GM12878 (cell line): ENCODE results near the gene AMH. TPM values are rescaled to one million over a fixed set of nuclear protein-coding genes. Genes with fewer than 3 reads are reported as not detected.

Experiments
- ATAC-seq: fragments of 200-7000 bp; cut with Tn5 transposase; 3 replicates; pipeline ENCODE4 v1.9.1; 2020; ENCODE audit warnings: mild to moderate bottlenecking, moderate library complexity
- BruUV-seq: library from RNA; stranded (reverse); fragments of 400-500 nt; replicated peaks from 2 replicates; lab custom pipeline; 2021; lab: Mats Ljungman, UMichigan
- CTCF ChIA-PET: fragments of 300-600 bp; sonication (Branson Sonifier 250); formaldehyde crosslinking; extraction: SDS; loops from one replicate; lab custom pipeline; 2021; ENCODE audit warnings: inconsistent platforms; lab: Yijun Ruan, JAX
- POLR2A ChIA-PET: fragments of 350-600 bp; formaldehyde crosslinking; extraction: SDS; loops from one replicate; lab custom pipeline; 2021; ENCODE audit warnings: inconsistent platforms; lab: Charles Lee
- RAD21 ChIA-PET: fragments of 300-600 bp; sonication (Branson Sonifier 250); formaldehyde crosslinking; loops from one replicate; lab custom pipeline; 2023; ENCODE audit warnings: antibody characterized with exemption; ENCODE audit not compliant: unreplicated experiment; lab: Charles Lee
- SMC1A ChIA-PET: fragments of 300-600 bp; sonication (Branson Sonifier 250); formaldehyde crosslinking; loops from one replicate; lab custom pipeline; 2023; ENCODE audit not compliant: unreplicated experiment, uncharacterized antibody; lab: Charles Lee
- DNase-seq: peaks from one replicate; pipeline ENCODE4 v3.0.0-alpha.2; 2011; ENCODE audit warnings: low read depth, low spot score
- FAIRE-seq: peaks from 3 replicates; lab custom pipeline; 2011; peaks lifted over from hg19 to GRCh38; lab: Jason Lieb, UNC
- H2AFZ ChIP-seq: 2 replicates; pipeline ENCODE4 v1.6.0; 2011; ENCODE audit warnings: low read depth, low read length, control low read depth; ENCODE audit not compliant: control insufficient read depth
- H3K27ac ChIP-seq: 2 replicates; pipeline ENCODE4 v1.5.1; 2011; ENCODE audit warnings: control low read depth; ENCODE audit not compliant: control insufficient read depth, insufficient read depth
- H3K27me3 ChIP-seq, 2 experiments: replicated peaks in 1 of 2; 2 replicates each; pipeline versions ENCODE4 v1.6.0 to v1.6.1; 2011; ENCODE audit warnings: low read length in 1 of 2; ENCODE audit not compliant: control insufficient read depth in 2 of 2, insufficient read depth in 2 of 2
- H3K36me3 ChIP-seq, 2 experiments: 2 replicates each; pipeline ENCODE4 v1.5.1; 2011; ENCODE audit warnings: low read length in 1 of 2; ENCODE audit not compliant: control insufficient read depth in 2 of 2, insufficient read depth in 2 of 2
- H3K4me1 ChIP-seq: 2 replicates; pipeline ENCODE4 v1.6.1; 2011; ENCODE audit warnings: mild to moderate bottlenecking, low read length, moderate library complexity, mixed read lengths; ENCODE audit not compliant: control insufficient read depth, insufficient read depth
- H3K4me2 ChIP-seq: 2 replicates; pipeline ENCODE4 v1.6.0; 2011; ENCODE audit warnings: control low read depth; ENCODE audit not compliant: control insufficient read depth, insufficient read depth
- H3K4me3 ChIP-seq: fragments of 200-600 bp; sonication (generic); 2 replicates; pipeline ENCODE4 v1.5.1; 2016
- H3K79me2 ChIP-seq: 2 replicates; pipeline ENCODE4 v1.6.0; 2011; ENCODE audit warnings: low read length; ENCODE audit not compliant: control insufficient read depth, insufficient read depth
- H3K9ac ChIP-seq: 2 replicates; pipeline ENCODE4 v1.8.0; 2011; ENCODE audit warnings: low read length, control low read depth, mixed read lengths; ENCODE audit not compliant: control insufficient read depth, insufficient read depth
- H3K9me3 ChIP-seq: replicated peaks from 3 replicates; pipeline ENCODE4 v1.5.1; 2011; ENCODE audit warnings: mild to moderate bottlenecking, low read length; ENCODE audit not compliant: control insufficient read depth, insufficient read depth
- H4K20me1 ChIP-seq: 2 replicates; pipeline ENCODE4 v1.6.0; 2011; ENCODE audit not compliant: control insufficient read depth, insufficient read depth
- ATF3 ChIP-seq: IDR thresholded peaks from 2 replicates; pipeline ENCODE4 v1.6.1; 2011; ENCODE audit warnings: low read depth, mild to moderate bottlenecking, low read length, moderate library complexity, borderline replicate concordance; ENCODE audit errors: extremely low read depth
- POLR2A ChIP-seq: IDR thresholded peaks from 2 replicates; pipeline ENCODE4 v1.6.1; 2011; ENCODE audit warnings: low read depth, mild to moderate bottlenecking, low read length
- WGBS: methylation state at CpG from one replicate; pipeline ENCODE4 v1.1.6; 2016; ENCODE audit warnings: low lambda C conversion rate; ENCODE audit not compliant: insufficient replicate concordance, insufficient coverage; ENCODE audit errors: missing lambda C conversion rate; 5-methylcytosine and 5-hydroxymethylcytosine counted together
- in situ Hi-C: fragments of 300-500 bp; cut with MboI; formaldehyde crosslinking; loops from 9 replicates; pipeline ENCODE4 v1.14.3; 2018; ENCODE audit warnings: mixed read lengths
- intact Hi-C: fragments of 100-400 bp; cut with micrococcal nuclease; formaldehyde crosslinking; loops from one replicate; pipeline ENCODE4 v1.14.2; 2022; ENCODE audit not compliant: unreplicated experiment
- polyA plus RNA-seq, 11 experiments: library from polyadenylated mRNA; depleted of rRNA in 4 of 11; unstranded in 6 of 11; stranded (reverse) in 5 of 11; fragments of >200 nt; fragmentation: Nextera tagmentation in 4 of 11; fragmentation: Illumina TruSeq in 1 of 11; extraction: Ambion mirVana in 4 of 11; extraction: Trizol in 1 of 11; gene quantifications; 1 replicate in 1 of 11; 2 replicates in 10 of 11; pipeline versions ENCODE4 v1.2.1 to v1.2.3, GENCODE V29; 2011 to 2016; ENCODE audit warnings: inconsistent platforms in 2 of 11, missing spikeins in 2 of 11, low read depth in 1 of 11
- total RNA-seq, 4 experiments: library from RNA; depleted of rRNA in 3 of 4; stranded (reverse); fragments of >200 nt in 3 of 4; fragmentation: Illumina TruSeq in 1 of 4; extraction: Trizol in 1 of 4; gene quantifications; 2 replicates each; pipeline versions ENCODE4 v1.2.1 to v1.2.3, GENCODE V29; 2013 to 2021

Gene AMH
- total and polyA plus RNA-seq, 10 of the 15 experiments (the other 5 are each of a cell fraction or from before 2014, with no cell fraction given), result 0.17 to 3.5 (median 0.81) TPM; not detected in 4

DNA sequence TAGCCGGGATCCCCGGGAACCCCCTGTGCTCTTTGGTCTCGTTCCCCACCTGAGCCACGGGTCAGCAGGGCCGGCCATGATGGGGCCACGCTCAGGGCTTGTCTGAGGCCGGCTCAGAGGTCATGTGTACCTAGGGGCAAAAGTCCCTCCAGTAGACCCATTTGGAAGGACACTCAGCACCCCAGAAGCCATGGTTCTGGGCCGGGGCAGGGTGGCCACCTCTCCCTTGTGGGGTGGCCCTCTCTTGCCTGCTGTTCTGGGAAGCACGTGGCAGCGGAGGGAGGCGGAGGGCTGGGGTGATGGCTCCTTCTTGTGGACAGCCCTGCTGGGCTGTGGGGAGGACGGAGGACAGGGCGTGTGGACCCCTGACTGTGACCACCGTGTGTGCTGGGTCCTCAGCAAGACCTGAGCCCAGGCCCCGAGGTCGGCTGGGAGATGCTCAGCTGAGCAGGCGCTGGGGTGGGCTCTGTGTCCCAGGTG is 39.3 kb downstream of the AMH start:
- intact Hi-C loops, result no loop called here
- H3K36me3 ChIP-seq, result no peaks in the 10 kb centered on the region
- 80% methylated on average over 16 of the region's 17 CpGs for WGBS
- H3K79me2 ChIP-seq, result no peaks in the 10 kb centered on the region; the same call in 1 of the 2 replicates
- TF ChIP-seq ATF3, result no peak
- 0 out of 2 replicates have a peak, but pooled peaks have one; percentile 36 for TF ChIP-seq POLR2A
- H3K4me2 ChIP-seq, result no peak overlapping the region
- H2AFZ ChIP-seq, result no peak overlapping the region
- CTCF ChIA-PET, result interaction anchor here (1.0 to 2.5 kb wide), 8 partner anchors 13 to 349 kb away, joined by 3 to 13 read pairs (median 4); no protein-coding TSS in a partner anchor
- H3K4me1 ChIP-seq, result peaks cover 30% of the 10 kb centered on the region
- ATAC-seq (no peak), DNase-seq (no peak), FAIRE-seq (no peak)
- no peaks in the 10 kb centered on the region for H4K20me1 ChIP-seq
- H3K9ac ChIP-seq, result no peak overlapping the region
- H3K27me3 ChIP-seq, result no peaks in the 10 kb centered on the region
- SMC1A ChIA-PET, result interaction anchor here (0.8 to 2.9 kb wide), 7 partner anchors 14 to 117 kb away, joined by 3 to 11 read pairs (median 6); no protein-coding TSS in a partner anchor
- no peak overlapping the region for H3K4me3 ChIP-seq
- RAD21 ChIA-PET, result interaction anchor here (0.7 to 1.7 kb wide), 9 partner anchors 9 to 119 kb away, joined by 3 to 10 read pairs (median 4); partner anchors contain the start of genes LSM7 and SPPL2B
- H3K27ac ChIP-seq, result no peak overlapping the region
- in situ Hi-C loops, result no loop called here
- H3K9me3 ChIP-seq, result no peaks in the 10 kb centered on the region
- no TSS peak for BruUV-seq
- POLR2A ChIA-PET, result interaction anchor here (0.6 to 1.5 kb wide), 4 partner anchors 40 to 132 kb away, joined by 3 to 7 read pairs (median 5); partner anchors contain the start of genes LSM7 and SPPL2B
